Kasumi-1 (cell line): ENCODE data around the gene ZNF214.

ENCODE experiments used
- DNase-seq, 2 experiments: peaks; one replicate each; lab custom pipeline; 2025; lab: John Stamatoyannopoulos, UW

Gene ZNF214

DNA sequence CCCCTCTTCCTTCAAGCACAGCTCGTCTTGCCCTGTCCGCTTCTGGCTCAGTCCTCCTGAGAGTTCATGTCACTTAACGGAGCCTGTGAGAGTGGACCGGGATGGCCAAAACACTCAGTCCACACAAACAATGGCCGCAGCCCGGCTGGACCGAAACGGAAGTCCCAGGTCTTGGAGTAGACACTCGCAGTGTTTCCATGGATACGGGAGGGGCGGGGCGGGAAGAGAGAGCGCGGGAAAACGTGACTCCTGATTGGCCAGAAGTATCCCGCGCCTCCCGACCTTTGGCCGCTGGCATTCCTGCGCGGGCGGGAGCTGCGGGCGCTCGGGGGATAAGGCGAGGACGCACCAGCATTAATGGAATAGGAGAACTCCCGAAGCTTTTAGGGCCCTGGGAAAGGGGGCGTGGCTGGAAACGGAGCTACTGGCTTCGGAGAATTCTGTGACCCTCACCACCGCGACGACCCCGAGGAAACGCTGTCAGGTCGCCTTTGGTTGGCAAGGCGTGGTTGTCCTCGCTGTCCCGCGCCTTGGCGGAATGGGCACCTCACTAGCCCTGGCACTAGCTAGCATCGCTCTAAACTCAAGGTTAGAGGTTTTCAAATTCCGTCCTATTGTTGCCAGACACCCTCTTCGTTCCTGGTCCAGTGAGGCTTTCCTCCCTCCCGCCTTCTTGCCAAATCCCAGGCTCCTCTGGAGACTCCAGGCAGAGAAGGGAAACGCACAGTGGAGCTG, at the start of gene ZNF214, which contains the start of gene NLRP14:
Gene ZNF214, minus strand, starts transcription at position 164 of the 735 bp plus-strand sequence. CDS start 17,511 bp downstream, outside the sequence.
Gene NLRP14, plus strand, starts transcription at position 297 of the 735 bp plus-strand sequence. CDS start 18,108 bp downstream, outside the sequence.
- DNase-seq, result no peak

DNA sequence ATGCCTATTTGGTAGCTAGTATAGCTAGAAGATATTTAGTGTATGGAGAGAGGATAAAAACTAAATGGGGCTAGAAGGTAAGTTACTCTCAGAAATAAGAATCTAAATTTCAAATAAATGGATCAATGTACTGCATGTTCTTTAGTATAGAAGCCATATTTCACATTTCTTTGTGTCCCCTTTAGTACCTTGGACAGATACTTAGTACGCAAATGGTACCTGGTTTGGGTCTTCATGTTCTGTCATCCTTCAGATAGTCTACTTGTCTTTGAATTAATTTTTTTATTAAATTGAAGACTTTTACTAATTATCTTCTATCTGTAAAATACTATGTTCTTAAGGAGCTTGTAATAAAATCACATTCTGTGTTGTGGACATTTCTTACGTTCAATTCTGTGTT, 42.4 kb upstream of the ZNF214 start:
- DNase-seq, result no peak

- DNase-seq, result no peak
These were observed 40.7 kb upstream of the ZNF214 start for GRCh38 chr11:7060868-7061267.

DNA sequence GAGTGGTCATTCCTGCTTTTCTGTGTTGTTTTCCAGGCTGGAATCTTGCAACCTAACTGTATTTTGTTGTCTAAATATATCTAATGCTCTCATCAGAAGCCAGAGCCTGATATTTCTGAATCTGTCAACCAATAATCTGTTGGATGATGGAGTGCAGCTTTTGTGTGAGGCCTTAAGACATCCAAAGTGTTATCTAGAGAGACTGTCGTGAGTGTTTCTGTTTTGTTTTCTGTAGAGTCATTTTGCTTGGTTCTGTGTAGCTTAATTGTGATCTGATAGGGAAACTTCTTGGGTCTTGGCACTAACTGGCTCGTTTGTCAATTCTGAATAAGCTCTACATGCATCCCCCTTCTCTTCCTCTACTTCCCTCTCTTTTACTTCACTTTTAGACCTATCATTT, 37.5 kb upstream of the ZNF214 start:
- DNase-seq, result no peak

GRCh38 chr11:7056828-7057513, 36.8 kb upstream of the ZNF214 start:
- DNase-seq, result no peak

GRCh38 chr11:7050191-7050590, 30.0 kb upstream of the ZNF214 start:
- no peak for DNase-seq

DNA sequence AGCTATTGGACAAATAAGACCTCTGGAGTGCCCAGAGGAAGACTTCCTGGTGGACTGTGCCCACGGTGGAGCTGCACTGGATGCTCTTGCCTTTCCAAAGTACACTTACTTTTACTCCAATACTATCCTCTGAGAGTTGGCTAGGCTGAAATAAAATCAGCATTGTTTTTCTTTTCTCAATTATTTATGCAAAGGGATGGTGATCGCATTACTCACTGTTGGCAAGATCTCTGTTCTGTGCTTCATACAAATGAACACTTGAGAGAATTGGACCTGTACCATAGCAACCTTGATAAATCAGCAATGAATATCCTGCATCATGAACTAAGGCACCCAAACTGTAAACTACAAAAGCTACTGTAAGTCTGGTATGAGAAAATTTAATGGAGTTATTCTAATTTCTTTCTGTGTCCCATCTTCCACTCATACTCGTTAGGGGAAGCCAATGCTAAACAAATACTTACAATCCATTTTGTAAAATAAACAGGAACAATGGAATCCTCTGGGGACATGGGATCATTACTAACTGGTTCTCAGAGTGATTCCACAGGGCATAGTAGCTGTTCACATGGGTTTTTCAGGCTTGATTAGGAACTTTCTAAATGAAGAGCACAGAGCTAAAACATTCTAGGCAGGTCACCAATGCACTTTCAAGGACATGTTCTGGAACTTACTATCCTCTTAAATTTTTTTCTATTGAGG, 26.5 kb upstream of the ZNF214 start:
- DNase-seq, result no peak

- no peak for DNase-seq
These were observed 13.9 kb upstream of the ZNF214 start for GRCh38 chr11:7034019-7034418.

- no peak for DNase-seq
These were observed 12.5 kb upstream of the ZNF214 start for GRCh38 chr11:7032692-7033091.

DNA sequence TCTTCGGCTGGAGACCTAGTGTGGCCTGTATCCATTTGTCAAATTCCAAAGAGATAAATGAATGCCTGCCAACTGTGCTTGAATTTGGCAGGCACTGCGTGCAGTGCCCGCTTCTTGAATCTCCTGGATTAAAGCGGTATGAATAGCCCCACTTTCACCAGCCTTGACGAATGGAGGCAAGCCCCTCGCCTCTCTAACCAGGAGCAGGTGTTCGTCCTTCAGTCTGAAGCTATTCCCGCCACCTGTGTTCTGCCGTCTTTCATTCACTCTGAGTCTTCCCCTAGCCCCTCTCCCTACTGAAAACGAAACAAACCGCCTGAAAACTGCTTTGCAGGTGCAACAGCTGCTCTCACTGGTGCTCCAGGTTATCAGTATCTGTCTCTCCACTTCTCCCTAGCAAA, 11.3 kb upstream of the ZNF214 start:
- DNase-seq, result no peak

GRCh38 chr11:7030836-7031235, 10.7 kb upstream of the ZNF214 start:
- no peak for DNase-seq

DNA sequence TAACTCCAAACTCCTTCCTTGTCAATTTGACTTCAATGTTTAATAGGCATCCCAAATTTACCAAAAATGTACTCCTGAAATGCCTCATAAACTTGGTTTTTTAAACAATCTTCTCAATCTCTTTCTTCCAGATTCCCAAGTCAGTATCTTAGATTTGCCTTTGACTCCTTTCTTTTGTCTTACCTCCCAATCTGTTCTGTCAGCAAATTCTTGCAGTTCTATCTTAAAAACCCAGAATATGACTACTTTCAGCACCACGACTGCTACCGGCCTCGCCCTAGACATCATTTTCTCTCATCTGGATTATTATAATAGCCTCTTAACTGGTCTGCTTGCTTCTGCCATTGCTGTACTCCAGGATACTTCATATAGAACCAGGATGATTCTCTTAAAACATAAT, 8.0 kb upstream of the ZNF214 start:
- no peak for DNase-seq

DNA sequence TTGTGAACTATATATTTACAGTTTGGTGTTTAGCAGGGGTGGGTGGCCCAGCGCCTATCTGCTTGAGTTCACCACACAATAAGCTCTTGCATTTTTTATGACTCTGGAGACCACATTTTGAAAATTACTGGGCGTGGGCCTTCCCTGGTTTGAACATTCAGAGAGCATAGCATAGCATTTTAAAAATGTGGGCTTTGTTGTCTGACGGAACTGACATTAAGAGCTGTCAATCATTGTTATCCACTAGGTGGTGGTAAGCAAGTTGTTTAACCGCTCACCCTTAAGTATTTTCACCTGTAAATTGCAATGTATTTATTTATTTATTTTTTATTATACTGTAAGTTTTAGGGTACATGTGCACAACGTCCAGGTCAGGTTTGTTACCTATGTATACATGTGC, 1.2 kb upstream of the ZNF214 start:
- DNase-seq, result no peak

DNA sequence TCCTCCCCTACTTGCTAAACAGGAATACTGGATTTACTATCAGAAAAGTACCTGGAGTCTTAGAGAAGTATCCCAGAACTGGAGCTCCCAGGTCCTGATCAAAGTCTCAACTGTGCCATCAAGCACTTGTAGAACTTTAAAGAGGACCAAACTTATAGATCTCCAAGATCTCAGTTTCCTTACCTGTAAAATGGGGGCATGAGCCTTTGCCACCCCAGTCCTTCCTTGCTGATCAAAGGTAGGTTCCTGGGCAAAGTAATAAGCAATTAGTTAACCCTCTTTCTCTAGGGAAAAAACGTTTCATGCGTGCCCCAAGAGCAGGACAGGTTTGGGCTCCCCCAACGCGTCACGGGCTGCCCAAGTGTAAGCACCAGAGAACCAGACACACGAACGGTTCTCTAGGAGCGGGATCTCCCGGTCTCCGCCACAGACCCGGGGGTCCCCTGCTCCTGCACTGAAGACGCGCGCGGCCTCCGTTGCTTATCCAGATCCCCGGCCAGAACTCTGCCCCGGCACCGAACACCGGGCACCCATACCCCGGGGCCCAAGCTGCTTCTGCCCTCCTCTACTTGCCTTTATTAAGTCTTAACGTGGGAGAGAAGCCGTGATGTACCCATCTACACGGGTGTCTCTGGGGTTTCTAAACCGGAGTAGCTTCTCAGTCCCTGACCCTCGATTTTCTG, 505 bp downstream of the ZNF214 start:
- no peak for DNase-seq

- no peak for DNase-seq
These were observed 4.1 kb downstream of the ZNF214 start for GRCh38 chr11:7016011-7016410.

DNA sequence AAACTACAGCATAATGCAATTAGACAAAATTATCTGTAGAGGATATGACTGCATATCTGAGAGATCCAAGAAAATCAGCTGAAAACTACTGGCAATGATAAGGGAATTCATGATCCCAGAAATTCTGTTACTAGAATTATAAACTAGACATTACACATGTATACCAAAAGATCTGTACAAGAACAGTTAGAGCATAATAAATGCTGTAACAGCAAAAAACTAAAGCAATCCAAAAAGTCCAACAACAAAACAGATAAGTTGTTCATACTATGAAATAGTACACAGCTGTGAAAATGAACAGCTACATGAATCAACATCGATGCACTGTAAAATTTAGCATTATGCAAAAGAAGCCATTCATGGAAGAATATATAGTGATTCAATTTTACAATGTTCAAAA, 6.0 kb downstream of the ZNF214 start:
- no peak for DNase-seq

- no peak for DNase-seq
These were observed 15.7 kb downstream of the ZNF214 start for GRCh38 chr11:7004482-7004881.

GRCh38 chr11:6995703-6996102, 24.4 kb downstream of the ZNF214 start:
- no peak for DNase-seq

GRCh38 chr11:6992457-6993417, 27.4 kb downstream of the ZNF214 start:
- no peak for DNase-seq

- no peak for DNase-seq
These were observed 28.1 kb downstream of the ZNF214 start for GRCh38 chr11:6992026-6992425.

- peak; percentile 2 to 9 for DNase-seq
These were observed 28.9 kb downstream of the ZNF214 start for GRCh38 chr11:6991227-6991626.
